H9 (cell line): ENCODE data around the gene RECQL. TPM values are rescaled to one million over a fixed set of nuclear protein-coding genes. Genes with fewer than 3 reads are reported as not detected.

ENCODE experiments used
- total RNA-seq: library from RNA; stranded (reverse); gene quantifications from 2 replicates; pipeline ENCODE4 v1.2.1, GENCODE V29; 2021

The RECQL gene
- total RNA-seq, 1 experiment from 2014 or later = 41.0 TPM

Other genes starting within 250 kb of the RECQL start
- gene SLCO1A2, start 166.7 kb downstream of the RECQL start, total RNA-seq = 10.3 and 10.6 TPM in 2 replicates
- gene IAPP, start 128.7 kb downstream of the RECQL start, total RNA-seq = not detected in 2 replicates
- gene PYROXD1, start 64.0 kb downstream of the RECQL start, total RNA-seq = 8.2 and 9.6 TPM in 2 replicates
- gene GOLT1B, start 154 bp upstream of the RECQL start, total RNA-seq = 46.1 and 48.1 TPM in 2 replicates
- 0.35 and 0.57 TPM in 2 replicates for gene SPX, start 24.7 kb upstream of the RECQL start, total RNA-seq
- not detected in 2 replicates for gene GYS2, start 103.2 kb upstream of the RECQL start, total RNA-seq
- gene LDHB, start 156.2 kb upstream of the RECQL start, total RNA-seq = 1,343 and 1,353 TPM in 2 replicates